SK-N-MC (cell line): ENCODE measurements around the gene TIPRL.

ENCODE experiments used
- EZH2 ChIP-seq: fragments of 200-600 bp; sonication (generic); IDR thresholded peaks from one replicate; pipeline ENCODE4 v1.6.1; 2017; ENCODE audit warnings: antibody characterized with exemption
- POLR2AphosphoS5 ChIP-seq: IDR thresholded peaks from 2 replicates; pipeline ENCODE4 v1.6.1; 2012; ENCODE audit warnings: mild to moderate bottlenecking, low read depth, low read length, borderline replicate concordance

GRCh38 chr1:168243636-168244212 is 65.0 kb downstream of the TIPRL start:
- no peak for TF ChIP-seq EZH2
- TF ChIP-seq POLR2AphosphoS5, result no peak
